ENCODE measurements around the gene HOXD4. TPM values are rescaled to one million over a fixed set of nuclear protein-coding genes. Genes with fewer than 3 reads are reported as not detected.

Gene HOXD4
- total RNA-seq, 1 donor from 2014 or later: 22.4 TPM

DNA sequence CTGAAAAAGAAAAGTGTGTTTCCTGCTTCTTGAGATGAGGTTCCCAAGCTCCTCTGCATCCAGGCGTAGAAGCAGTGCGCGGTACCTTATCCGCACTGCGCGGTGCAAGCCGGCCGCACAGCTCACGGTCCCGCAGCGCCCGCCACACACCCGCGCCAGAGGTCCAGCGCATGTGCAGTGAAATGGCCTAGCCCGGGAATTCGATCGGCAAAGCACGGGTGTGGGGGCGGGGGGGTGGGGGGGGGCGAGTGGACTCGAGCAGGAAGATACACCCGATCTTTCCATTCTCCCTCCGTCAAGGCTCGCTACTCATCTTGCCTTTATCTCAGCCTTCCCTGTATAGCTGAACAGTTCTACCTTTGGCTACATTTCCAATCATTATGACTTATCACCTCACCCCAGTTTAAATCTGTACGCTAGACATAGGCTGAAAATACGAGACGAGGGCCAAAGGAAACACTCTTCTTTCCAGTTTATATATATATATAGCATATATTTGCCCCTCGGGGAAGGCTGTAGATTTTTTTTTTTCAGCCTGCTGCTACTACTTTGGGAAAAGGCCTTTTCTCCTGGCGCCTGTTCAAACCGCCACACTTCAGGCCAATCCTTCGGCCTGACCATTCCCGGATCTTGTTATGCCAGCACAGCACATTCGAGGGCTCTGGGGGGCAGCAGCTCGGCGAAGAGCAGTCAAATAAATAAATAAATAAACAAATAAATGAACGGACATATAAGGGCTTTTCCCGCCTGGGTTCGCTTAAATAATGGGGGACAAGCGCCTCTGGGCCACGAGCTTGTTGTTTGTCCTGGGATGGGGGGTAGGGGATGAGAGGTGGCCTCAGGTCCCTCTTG is 11.5 kb upstream of the HOXD4 start:
- peak; percentile 50 for DNase-seq (ENCODE audit: low spot score)

DNA sequence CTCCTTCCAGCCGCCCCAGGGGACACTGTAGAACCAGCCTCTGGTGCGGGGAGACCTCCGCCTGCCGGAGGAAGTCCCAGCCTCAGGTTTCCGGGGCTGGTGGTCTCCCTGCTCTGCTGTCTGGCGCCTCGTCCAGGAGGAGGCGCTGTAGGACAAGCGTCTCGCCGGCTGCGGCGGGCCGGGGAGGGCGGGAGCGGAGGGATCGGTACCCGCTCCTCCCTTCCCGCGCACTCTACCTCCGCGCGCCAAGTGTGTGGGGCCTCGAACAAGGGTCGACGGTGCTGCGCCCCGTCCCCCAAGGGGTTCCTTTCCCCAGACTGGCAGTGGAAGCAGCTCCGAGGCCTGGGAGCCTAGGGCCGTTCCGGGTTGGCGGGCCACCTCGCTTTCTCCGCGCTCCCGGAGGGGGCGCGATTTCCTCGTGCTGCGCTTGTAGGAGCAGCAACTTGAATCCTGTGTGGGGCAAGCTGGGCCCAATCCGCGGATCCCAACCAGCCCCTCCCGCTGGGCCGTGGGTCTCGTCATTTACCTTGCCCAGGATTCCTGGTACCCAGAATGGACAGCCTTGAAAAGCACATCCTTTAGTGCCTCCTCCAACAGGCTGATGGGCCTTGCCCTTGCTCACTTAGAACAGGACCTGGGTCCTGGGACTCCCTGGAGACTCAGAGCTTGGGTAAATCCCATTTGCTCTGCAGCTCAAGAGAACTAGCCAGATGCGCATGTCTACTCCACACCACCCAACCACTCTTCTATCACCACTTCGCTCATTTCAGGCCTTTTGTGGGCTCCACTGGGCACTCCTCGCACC is 10.6 kb upstream of the HOXD4 start:
- peak; percentile 83 for DNase-seq (ENCODE audit: low spot score)

DNA sequence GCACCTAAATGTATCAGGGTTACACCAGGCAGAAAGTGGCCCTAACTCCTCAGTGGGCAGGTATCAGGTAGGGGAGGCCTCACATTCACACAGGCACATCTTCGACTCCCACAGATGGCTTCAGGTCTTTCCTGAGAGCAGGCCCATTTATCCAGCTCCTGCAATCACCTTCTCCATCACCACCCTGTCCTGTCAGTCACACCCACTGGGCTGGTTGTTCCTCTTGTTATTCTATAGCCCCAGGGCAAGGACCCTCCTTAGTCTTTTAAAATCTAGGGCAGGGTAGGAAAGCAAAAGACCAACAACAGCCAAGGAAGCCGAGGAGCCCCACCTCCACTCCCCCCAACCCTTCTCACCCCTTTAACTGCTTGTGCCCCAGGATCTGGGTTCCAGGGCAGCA is 9.1 kb upstream of the HOXD4 start:
- DNase-seq (ENCODE audit: low spot score): no peak

- no peak for DNase-seq (ENCODE audit: low spot score)
These were observed 6.0 kb upstream of the HOXD4 start for GRCh38 chr2:176145085-176145969.

GRCh38 chr2:176146101-176146500 is 5.2 kb upstream of the HOXD4 start:
- DNase-seq (ENCODE audit: low spot score): no peak

DNA sequence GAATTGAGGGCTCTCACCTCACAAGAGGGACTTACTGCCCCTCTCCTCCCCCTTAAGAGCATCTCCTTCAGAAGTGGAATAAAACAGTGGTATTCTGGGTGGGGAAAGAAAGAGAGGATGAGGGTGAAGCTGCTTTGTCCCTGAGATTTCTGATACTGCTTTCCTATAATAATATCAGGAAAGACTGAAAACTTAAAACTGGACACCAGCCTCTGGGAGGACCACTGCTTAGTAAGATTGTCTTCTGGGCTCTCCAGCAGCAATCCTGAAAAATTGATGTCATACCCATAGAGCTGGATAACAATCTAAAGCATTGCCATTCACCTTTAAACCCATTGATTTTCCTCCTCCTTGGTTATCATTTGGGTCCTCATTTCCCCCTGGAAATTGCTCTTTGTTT is 4.7 kb upstream of the HOXD4 start:
- DNase-seq (ENCODE audit: low spot score): no peak

GRCh38 chr2:176147210-176147799 is 4.0 kb upstream of the HOXD4 start:
- no peak for DNase-seq (ENCODE audit: low spot score)

- DNase-seq (ENCODE audit: low spot score): peak; percentile 70
These were observed 3.4 kb upstream of the HOXD4 start for GRCh38 chr2:176147800-176148496.

- peak; percentile 39 for DNase-seq (ENCODE audit: low spot score)
These were observed 2.5 kb upstream of the HOXD4 start for GRCh38 chr2:176148751-176149421.

DNA sequence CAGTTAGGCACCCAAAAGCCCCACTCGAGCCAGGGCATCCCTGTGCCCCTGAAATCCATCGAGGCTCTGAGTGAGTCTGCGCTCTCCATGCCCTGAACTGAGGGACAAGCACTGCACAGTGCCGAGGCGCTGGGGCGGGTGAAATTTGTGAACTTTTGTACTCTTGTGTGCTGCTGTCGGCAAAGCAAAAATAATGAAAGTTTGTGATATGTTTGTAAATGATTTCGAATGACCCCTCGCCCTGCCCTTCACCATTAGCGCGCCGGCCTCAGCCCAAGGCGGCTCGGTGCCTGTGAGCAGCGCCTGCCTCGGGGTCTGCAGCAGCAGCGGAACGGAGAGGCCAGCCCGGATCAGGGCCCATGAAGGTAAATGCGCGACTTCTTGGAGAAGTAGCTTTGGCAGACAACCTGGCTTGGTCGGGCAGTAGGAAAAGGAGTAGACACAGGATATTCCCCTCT is 1.8 kb upstream of the HOXD4 start:
- DNase-seq (ENCODE audit: low spot score): no peak

- DNase-seq (ENCODE audit: low spot score): no peak
These were observed 1.3 kb upstream of the HOXD4 start for GRCh38 chr2:176149939-176150583.

DNA sequence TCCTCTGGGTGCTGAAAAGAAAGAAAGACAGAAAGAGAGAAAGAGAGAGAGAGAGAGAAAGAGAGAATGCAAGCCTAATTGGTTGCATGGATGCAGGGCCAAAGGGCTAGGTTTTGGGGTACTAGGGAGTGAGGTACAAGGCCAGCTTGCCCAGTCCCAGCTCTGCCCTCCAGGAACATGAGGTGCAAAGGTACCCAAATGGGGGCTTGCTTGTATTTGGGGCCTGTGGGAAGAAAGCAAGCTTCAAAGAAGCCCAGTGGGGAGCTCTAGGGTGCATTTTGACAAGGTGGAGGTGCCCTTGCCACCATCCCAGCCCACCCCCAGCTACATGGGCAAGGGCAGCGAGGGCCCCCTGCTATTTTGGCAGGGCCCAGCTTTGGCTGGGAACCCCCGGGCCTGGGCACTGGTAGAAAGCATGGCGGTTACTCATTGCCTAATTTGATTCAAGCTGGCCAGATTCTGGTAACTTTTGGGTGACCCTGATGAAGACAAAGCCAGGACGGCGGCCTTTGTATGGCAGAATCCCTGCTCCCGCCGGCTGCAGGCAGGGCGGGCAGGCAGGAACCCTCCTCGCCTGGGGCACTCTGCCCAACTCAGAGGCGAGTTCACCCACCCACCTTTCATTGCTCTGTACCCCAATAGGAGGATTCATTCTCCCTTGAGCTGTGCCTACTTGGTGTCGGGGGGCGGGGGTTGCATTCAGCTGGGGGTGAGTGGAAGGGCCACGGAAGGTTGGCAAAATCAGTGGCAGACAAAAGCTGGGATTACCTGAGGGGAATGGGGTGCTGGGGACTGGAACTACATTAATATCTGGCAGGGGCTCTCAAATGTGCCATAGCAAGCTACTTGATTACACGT is 537 bp upstream of the HOXD4 start:
- no peak for DNase-seq (ENCODE audit: low spot score)

DNA sequence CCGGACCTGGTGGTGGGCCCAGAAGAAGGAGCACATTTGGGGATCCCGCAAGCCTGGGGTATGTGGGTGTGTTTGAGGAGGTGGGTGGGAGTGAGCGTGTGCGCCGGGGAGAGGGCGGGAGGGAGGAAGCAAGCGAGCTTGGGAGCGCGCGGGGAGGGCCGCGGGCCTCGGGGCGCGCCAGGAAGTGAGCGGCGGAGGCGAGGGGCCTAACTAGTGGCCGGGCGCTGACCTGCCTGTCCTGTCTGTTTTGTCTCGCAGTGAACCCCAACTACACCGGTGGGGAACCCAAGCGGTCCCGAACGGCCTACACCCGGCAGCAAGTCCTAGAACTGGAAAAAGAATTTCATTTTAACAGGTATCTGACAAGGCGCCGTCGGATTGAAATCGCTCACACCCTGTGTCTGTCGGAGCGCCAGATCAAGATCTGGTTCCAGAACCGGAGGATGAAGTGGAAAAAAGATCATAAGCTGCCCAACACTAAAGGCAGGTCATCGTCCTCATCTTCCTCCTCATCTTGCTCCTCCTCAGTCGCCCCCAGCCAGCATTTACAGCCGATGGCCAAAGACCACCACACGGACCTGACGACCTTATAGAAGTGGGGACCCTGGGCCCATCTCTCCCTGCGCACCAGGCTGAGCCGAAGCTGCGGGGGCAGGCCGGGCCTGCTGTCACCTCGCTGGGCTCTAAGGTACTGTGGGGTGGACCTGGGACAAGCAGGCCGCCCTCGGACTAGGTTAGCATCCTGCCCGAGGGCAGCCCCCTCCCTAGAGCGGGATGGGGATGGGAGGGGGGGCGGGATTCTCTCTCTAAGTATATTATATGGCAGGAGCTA is 1.2 kb downstream of the HOXD4 start:
- no peak for DNase-seq (ENCODE audit: low spot score)

GRCh38 chr2:176154576-176155252 is 3.4 kb downstream of the HOXD4 start:
- no peak for DNase-seq (ENCODE audit: low spot score)

DNA sequence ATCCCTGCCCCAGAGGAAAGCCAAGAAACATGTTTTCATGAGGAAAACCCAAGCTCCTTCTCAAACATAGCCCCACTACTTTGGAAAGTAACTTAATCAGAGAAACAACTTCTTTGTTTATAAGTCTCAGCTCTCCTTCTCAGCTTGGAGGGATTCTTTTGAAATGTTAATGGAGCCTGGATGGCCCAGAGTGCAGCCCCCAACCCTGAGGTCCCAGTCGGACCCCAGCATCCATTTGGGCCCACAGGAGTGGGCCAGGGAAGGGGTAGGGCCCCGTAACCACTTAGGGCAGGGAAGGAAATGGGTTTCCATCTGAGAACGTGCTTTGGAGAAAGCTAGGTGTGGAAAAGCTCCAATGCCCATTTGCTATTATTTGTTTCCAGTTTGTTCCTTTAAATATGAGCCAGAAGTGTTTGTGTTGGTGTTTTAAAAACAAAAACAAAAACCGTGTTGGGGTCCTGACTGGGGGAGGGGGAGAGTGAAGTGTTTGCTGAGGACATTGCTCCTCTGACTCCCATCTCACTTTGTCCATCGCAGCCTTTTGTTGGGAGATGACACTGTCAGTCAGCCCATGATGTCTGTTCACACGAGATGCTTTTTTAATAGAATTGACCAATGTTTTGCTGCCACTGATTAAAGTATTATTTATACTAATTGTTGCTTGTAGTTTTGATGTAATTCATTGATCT is 4.2 kb downstream of the HOXD4 start:
- no peak for DNase-seq (ENCODE audit: low spot score)

DNA sequence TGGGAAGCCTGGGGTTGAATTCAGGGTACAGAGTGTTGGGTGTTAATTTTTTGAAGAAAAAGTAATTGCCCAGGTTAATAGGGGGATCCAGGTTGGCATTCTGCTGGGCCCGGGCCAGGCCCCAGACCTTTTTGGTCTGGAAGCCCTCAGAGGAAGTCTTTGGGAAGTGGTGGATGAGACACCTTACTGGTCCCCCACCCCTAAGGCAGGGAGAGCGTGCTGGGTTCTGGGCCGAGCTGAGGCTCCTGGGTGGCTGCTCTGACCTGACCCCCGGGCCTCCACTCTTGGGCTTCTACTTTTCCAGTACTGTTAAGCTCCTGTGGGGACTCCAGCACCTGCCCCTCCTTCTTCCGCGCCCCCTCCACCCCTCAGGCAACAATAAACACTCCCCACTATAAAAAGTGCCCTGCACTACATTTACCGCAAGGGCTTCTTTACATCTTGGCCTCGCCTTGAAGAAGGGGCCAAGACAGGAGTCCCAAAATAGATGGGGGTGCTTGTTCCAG is 5.0 kb downstream of the HOXD4 start:
- no peak for DNase-seq (ENCODE audit: low spot score)
